HG02623 (cell line): ENCODE results near the gene KIT.
"Not testable (repeated sequence)": the region's sequence is repeated elsewhere in the genome, so short reads cannot be mapped to it uniquely, and the experiment has no call there.

Experiments used
- ATAC-seq: cut with Tn5 transposase; IDR thresholded peaks from one replicate; pipeline ENCODE4 v1.9.1; 2021; ENCODE audit warnings: moderate library complexity; ENCODE audit not compliant: unreplicated experiment

The KIT gene

DNA sequence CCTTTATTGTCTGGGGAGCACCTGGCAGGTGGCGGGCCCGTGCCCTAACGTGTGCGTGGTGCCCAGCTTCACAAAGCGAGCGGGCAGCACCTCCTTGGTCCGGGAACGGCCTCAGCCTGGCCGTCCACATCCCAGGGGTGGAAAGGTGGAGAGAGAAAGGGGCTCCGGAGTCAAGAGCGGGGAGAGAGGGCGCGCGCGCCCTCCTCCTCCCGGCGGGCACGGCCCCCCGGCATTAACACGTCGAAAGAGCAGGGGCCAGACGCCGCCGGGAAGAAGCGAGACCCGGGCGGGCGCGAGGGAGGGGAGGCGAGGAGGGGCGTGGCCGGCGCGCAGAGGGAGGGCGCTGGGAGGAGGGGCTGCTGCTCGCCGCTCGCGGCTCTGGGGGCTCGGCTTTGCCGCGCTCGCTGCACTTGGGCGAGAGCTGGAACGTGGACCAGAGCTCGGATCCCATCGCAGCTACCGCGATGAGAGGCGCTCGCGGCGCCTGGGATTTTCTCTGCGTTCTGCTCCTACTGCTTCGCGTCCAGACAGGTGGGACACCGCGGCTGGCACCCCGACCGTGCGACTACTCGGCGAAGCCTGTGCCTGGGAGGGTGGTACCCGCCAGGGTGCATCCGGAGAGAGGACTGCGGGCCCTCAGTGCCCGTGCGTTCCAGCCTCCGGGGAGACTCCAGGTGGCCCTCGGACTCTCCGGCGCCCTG, at the start of gene KIT:
Gene KIT (plus strand): TSS at position 407 of the 701 bp plus-strand sequence. CDS start 58 bp downstream, at position 465.
- no peak for ATAC-seq

DNA sequence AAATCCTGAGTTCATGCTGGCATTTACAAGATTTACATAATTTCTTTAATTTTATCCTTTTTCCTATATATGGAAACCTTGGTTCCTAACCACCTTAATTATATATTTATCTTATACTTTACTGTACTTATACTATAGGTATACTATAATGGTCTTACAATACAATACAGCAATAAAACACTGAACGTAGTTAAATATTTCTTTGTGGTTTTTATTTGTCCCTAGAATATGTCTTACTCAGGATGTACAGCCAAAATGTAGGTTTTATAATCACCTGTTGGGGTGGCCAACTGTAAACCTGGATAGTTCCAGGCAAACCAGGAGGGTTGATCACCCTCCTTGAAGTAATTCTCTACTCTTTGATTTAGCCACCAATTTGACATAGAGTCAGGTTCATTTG, 48.4 kb upstream of the KIT start:
- no peak for ATAC-seq

DNA sequence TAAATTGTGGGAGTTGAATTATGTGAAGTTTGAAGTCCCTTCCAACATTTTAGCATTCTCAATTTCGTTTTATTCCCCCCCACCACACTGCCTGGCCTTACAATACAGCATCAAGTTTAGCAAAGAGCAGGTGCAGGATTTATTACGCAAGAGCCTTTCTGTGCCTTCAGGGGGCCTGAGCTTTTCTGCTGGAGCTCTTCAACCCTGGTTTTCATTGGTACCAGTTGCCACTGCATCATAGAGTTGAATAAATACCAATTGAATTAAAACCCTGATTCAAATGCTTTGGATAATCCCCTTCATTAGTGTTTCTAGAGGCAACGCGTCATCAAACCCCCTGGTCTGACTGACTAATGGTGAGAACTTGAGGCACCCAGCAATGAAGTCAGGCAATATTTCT, 43.6 kb upstream of the KIT start:
- ATAC-seq: no peak

DNA sequence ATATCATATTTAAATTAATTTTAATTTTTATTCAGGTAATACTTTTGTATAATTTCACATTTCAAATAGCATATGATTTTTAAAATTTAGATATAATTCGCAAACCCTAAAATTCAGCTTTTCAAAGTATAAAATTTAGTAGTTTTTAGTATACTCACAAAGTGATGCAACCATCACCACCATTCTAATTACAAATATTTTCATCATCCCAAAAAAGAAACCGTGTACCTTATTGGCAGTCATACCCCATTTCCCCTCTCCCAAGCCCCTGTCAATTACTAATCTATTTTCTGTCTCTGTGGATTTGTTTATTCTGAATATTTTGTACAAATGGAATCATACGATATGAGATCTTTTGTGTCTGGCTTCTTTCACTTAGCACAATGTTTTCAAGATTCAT, 37.0 kb upstream of the KIT start:
- ATAC-seq: no peak

DNA sequence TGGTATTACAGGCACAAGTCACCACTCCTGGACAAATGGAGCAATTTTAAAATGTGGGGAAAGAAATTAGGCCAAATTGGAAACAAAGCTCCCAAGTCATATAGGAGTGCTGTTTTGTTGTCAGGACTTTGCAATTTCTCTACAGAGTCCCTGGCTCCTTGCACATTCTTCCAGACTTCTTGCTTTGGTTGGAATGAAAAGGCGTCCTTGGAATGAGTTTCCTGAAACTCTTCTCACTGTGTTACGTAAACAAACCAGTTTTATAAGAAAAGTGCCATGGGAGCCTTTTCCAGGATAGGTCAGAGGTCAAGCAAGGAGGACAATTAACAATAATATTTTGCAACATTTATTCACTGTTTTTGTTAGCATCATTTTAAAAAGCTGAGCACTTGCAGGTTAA, 32.4 kb upstream of the KIT start:
- no peak for ATAC-seq

DNA sequence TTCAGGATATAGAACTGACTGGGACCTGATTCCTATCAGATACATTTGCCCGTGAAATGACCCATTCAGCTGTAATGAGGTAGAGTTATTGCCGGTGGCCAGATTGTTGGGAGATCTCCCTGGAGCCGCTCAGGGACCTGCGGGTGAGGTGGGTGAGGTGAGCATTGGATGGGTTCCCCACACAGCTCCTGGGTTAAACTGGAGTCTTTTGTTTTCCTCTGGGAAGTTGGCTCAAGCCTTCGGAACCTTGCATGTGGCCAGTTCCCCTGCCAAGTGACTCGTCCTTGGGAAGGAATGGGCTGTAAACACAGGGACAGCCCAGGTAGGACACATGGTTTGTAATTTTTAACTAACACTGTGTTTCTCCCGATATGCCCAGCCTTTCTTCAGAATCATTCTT, 31.6 kb upstream of the KIT start:
- no peak for ATAC-seq

DNA sequence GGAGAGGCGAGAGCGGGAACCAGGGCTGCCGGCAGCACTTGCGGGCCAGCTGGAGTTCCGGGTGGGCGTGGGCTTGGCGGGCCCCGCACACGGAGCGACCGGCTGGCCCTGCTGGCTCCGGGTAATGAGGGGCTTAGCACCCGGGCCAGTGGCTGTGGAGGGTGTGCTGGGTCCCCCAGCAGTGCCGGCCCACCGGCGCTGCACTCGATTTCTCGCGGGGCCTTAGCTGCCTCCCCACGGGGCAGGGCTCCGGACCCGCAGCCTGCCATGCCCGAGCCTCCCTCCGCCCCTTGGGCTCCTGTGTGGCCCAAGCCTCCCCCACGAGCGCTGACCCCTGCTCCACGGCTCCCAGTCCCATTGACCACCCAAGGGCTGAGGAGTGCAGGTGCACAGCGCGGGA, 25.2 kb upstream of the KIT start:
- no peak for ATAC-seq

DNA sequence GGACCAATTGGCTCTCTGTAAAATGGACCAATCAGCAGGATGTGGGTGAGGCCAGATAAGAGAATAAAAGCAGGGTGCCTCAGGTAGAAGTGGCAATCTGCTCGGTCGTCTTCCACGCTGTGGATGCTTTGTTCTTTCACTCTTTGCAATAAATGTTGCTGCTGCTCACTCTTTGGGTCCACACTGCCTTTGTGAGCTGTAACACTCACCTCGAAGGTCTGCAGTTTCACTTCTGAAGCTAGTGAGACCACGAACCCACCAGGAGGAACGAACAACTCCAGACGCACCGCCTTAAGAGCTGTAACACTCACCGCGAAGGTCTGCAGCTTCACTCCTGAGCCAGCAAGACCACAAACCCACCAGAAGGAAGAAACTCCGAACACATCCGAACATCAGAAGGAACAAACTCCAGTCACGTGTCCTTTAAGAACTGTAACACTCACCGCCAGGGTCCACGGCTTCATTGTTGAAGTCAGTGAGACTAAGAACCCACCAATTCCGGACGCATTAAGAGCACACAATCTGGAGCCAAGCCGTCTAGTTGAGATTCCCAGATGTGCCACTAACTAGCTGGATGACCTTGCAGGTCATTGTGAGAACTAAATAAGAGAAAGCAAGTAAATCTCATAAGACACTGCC, 24.5 kb upstream of the KIT start:
- ATAC-seq: not testable (repeated sequence)

DNA sequence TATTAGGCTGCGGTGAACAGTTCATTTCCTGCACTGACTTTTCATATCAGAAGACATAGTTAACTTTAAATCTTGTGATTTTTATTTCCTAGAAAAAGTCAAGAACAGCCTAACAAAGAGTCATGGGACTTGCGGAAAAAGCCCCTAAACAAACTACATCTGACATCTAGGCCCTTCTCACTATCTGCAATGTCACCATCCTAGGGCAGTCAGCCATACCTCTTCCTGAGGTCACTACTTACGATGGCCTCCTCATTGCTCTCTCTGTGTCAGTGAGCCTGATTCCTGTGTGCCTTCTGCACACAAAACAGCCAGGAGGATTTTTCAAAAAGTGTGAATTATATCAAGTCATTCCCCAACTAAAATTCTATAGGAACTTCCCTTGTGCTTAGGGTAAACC, 22.4 kb upstream of the KIT start:
- ATAC-seq: no peak

DNA sequence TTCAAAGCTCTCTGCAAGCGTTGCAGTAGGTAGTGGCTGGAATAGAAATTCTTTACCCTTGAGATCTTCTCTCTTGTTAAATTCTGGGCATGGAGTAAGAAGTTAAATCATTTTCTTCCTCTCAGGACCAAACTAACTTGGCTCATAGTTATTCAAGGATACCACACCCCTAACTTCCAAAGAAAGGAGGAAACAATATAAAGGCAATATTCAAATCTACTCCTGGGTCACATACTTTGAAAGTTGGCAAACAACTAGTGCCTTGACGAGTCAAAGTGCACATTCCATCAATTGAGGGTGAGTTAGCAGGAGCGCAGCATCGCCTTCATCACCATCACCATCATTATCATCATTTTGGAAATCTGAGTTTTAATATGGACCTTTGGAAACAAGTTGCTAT, 20.4 kb upstream of the KIT start:
- no peak for ATAC-seq

DNA sequence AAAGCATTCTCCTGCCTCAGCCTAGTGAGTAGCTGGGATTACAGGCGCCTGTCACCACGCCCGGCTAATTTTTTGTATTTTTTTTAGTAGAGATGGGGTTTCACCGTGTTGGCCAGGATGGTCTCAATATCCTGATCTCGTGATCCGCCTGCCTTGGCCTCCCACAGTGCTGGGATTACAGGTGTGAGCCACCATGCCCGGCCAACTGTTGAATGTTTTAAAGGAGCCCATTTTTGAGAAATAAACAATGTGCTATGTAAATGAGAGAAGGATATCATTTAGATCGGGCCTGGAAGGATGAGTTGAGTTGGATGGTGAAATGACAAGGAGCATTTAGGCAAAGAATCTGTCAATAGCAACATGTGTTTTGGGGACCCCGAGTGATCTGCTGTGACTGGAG, 16.7 kb upstream of the KIT start:
- not testable (repeated sequence) for ATAC-seq

DNA sequence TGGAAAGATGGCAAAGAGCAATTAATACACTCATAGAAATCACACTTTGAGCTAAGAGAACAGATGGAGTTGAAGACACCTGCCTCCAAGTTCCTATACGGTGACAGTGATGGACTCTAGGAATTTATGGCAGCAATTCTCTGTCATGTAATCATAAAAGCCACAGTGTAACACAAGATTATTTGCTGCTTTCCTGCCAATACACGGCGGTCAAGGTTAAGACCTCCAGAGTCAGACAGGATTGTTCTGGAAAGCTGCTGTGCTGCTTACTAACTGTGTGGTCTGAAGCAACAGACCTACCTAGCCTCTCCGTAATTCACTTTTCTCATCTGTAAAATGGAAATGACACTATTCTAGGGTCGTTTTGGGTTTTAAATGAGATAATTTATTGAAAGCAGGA, 14.6 kb upstream of the KIT start:
- ATAC-seq: no peak

DNA sequence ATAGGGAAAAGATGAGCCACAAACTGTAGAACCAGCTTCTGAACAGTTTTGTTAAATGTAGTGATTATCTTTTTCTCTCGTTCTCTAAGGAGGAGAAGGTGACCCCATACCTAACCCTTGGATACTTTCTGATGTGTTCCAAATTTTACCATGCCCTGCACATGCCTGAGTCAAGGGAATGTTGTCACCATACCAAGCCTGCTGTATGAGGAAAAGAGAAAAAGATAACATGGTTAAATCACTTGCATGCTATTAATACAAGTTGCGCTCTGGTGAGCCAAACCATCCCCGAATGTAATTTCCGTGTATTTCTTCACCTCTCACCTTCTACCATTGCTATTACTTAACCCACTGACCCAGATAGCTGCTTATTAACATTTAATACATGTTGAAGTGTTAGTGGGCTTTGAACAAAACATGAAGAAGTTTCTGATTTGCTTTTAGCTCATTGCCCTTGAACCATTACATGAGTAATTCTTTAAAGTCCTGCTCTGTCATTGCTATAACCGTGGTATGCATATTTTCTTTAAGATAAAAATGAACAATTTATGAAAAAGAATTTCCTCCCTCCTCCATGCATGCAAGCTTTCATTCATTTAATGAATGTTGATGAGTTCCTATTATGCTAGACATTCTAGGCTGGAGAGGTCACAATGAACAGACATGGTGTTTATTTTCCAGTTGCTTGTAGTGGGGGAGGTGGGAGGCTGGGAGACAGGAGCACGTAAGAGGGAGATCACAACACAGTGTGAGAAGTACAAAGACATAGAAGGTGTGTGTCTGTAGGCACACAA, 13.6 kb upstream of the KIT start:
- no peak for ATAC-seq

DNA sequence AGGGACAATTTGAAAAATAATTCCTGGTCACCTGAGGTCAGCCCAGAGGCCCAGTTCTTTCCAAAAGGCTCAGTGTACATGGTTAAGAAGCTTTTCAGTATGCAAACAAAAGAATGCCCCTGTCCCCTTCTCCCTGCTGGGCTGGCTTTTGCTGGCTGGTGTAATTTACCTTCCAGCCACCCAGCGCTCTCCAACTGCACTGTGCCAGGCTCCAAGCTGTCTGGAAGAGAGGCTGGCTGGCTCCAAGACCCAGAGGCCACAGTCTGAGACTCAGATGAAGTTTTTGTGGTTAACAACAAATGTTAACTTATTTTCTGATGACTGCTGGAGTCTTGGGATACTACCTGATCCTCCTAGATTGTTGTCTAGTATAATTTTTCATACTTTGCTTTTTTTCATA, 11.9 kb upstream of the KIT start:
- ATAC-seq: no peak

DNA sequence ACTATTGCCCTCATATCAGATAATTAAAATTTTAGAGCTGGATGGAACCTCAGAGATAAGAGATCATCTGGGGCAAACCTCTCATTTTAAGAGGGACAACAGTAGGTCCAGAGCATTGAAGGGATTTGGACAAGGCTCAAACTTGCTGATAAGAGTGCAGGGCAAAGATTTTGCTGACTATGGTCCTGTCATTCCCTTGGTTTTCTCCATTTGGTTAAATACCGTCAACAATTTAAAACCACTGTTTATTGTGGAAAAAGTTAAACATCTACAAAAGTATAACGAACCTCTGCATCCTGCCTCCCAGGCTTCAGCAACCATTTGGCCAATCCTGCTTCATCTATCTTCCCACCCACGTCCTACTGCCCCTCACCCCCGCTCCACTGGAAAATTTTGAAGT, 10.7 kb upstream of the KIT start:
- no peak for ATAC-seq

DNA sequence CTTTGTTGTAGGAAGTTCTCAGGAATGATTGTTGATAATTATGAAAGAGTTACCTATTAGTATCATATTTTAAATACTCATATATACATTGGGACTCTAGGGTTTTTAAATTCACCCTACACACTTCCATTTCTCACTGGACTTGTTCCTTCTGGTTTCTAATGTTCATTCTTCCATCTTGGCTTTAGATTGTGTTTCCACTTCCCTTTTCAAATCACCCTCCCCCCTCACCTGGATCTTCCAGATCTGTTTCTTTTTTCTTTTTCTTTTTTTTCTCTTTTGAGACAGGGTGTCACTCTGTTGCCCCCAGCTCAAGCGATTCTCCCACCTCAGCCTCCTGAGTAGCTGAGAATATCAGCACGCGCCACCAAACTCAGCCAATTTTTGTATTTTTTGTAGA, 6.7 kb upstream of the KIT start:
- ATAC-seq: no peak

DNA sequence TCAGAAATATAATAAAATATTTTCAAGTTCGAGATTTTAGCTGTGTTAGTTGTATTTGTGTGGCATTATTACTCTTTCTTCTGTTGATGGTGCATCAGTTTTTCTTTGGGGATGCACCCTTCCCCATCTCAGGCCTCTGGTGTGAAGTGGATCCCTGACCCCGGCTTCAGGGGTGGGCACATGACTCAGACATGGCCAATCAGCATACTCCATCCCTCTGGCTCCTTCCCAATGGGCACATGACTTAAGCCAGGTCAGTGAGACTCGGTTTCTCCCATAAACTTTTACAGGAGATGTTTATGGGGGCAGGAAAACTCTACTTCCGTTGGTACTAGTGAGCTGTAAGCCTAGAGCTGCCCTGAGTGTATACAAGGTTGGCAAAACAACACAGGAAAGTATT, 3.0 kb upstream of the KIT start:
- no peak for ATAC-seq

DNA sequence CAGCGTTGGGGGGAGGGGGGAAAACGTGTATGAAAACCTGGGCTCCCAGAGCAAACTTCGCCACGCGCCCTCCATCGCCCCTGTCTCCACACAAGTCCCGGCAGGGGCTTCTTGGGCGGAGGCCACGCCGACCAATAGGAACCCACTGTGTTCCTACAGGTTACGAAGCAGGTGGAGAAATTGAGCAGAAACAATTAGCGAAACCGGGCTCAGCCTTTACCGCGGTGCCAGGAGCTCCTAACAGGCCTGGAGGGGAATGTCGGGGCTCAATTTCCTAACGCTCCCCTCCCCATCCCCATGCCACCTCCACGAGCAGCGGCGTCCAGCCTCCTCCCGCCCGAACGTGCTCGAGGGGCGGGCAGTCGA, 589 bp upstream of the KIT start:
- no peak for ATAC-seq

DNA sequence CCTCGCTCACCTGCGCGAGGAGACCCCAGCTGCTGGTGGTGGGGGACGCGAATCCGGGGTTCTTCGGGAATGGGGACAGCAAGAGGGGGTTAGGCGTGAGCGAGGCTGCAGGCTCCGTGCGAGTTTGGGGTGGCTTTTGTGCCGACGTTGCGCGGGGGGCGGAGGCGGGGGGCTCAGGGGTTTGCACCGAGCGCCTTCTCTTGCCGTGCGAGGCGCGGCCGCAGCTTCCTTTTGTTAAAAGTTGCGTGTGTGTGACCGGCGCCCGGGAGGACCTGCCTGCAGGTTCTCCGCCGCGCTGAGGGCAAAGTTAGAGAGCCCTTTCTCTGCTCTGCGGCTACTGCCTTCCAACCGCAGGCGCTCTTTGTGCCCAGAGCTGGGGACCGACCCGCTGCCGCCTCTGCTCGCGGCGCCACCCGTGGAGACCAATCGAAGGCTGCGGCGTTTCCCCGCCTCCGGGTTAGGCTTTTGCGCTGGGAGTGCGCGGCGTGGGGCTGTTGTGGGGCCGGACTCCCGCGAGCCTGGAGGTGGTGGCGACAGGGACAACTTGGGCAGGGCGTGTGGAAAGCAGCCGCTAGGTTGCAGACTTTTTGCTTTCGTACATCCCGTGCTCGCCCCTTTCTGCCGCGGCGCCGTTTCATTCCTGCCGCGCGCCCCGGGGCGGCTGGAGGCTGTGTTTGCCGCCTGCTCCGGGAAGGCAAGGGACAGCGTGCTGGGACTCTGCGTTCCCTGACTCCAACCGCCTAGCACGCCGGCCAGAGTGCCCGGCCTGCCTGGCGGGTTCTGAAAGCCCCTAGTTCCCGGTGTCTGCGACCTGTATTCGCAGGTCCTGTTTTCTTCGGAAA, 716 bp downstream of the KIT start:
- ATAC-seq: peak; percentile 49

DNA sequence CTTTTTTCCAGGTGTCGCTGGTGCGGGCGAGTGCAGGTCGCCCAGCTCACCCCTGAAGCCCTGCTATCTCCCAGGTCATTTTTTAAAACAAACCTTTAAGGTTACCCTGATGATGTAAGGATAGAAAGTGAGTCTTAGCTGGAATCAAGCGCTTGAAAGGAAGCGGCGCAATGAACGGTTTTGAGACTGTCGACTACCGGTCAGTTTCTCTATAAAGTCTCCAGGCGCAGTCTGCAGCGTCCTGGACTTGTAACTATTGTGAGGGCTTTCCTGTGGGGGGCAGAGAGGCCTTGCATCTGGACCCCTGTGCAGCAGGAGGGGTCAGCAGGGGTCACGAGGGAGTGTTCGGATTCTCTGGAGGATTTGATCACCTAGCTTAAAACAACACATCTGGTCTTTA, 1.6 kb downstream of the KIT start:
- no peak for ATAC-seq

DNA sequence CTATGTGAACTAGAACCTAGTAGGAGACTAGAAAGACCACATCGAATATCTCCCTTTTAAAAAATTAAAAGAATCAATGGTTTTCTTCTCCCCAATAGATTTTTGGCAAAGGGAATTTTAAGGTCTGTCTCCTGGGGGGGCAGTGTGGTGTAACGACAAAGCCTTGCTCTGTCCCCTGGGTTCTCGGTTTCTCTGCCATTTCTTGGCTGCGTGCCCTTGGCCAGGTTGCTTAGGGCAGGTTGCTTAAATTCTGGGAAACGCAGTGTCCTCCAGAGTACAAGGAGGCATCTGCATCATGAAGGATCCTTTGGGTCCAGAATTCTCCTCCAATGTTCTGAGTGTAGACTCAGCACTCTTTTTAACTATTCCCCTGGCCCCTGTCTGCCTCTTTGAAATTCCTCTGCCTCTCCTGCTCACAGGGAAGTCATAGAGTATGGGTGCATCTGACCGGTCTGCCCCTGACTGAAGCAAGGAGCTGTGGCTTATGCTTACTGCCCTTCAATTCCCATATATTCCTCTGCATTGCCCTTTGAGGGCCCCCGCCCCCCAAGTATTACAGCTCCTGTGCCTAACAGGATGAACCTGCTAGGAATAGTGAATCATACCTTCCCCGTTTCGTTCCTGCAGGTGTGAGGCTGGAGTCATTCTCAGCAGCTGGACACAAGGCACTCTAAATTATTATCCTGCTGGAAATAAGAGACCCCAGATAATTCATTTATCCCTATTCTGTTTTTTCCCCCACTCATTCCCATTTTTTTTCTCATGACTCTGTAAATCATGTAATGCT, 2.2 kb downstream of the KIT start:
- ATAC-seq: no peak
